K562 (cell line): ENCODE results near the gene NUDT22. TPM values are rescaled to one million over a fixed set of nuclear protein-coding genes. Genes with fewer than 3 reads are reported as not detected.

Source experiments
- ASH1L ChIP-seq: fragments of 450-650 bp; IDR thresholded peaks from 2 replicates; pipeline ENCODE4 v1.6.1; 2018; ENCODE audit warnings: borderline replicate concordance, mild to moderate bottlenecking, low read depth; ENCODE audit not compliant: partially characterized antibody
- CCAR2 ChIP-seq: fragments of 200-400 bp; formaldehyde crosslinking; IDR thresholded peaks from 2 replicates; pipeline ENCODE4 v1.6.1; 2017; ENCODE audit warnings: mild to moderate bottlenecking, low read depth, low read length
- CCNT2 ChIP-seq: IDR thresholded peaks from 2 replicates; pipeline ENCODE4 v1.6.1; 2011; ENCODE audit warnings: borderline replicate concordance, low read depth, mild to moderate bottlenecking, moderate library complexity, mixed read lengths, low read length; ENCODE audit not compliant: insufficient read length; ENCODE audit errors: extremely low read depth
- CREB1 ChIP-seq, 2 experiments: sonication (generic) in 1 of 2; formaldehyde crosslinking in 1 of 2; IDR thresholded peaks; 2 replicates each; pipeline versions ENCODE4 v1.6.1 to v1.8.0; 2012 to 2022; ENCODE audit warnings: inconsistent platforms in 1 of 2, mild to moderate bottlenecking in 1 of 2, missing genetic modification reagents in 1 of 2, moderate library complexity in 1 of 2
- DDX20 ChIP-seq: fragments of 450-650 bp; IDR thresholded peaks from 2 replicates; pipeline ENCODE4 v1.6.1; 2016; ENCODE audit warnings: missing genetic modification characterization, low read depth, mild to moderate bottlenecking, missing compliant biosample characterization, moderate library complexity
- DNMT1 ChIP-seq: fragments of 450-650 bp; IDR thresholded peaks from 2 replicates; pipeline ENCODE4 v1.6.1; 2016; ENCODE audit warnings: antibody characterized with exemption, mild to moderate bottlenecking
- GABPB2 ChIP-seq: fragments of 250-450 bp; sonication (Bioruptor Pico); conservative IDR thresholded peaks from 2 replicates; pipeline ENCODE4 v1.5.1; 2021; ENCODE audit warnings: mild to moderate bottlenecking
- GATA2 ChIP-seq: sonication (generic); formaldehyde crosslinking; IDR thresholded peaks from 2 replicates; pipeline ENCODE4 v1.4.0; 2020; ENCODE audit warnings: mild to moderate bottlenecking, missing genetic modification reagents
- LCOR ChIP-seq: sonication (generic); formaldehyde crosslinking; IDR thresholded peaks from 2 replicates; pipeline ENCODE4 v1.8.0; 2022; ENCODE audit warnings: mild to moderate bottlenecking, missing genetic modification reagents
- MCM7 ChIP-seq, 2 experiments: fragments of 450-650 bp; IDR thresholded peaks; 2 replicates each; pipeline ENCODE4 v1.6.1; 2016 to 2018
- MED1 ChIP-seq: sonication (generic); formaldehyde crosslinking; IDR thresholded peaks from 2 replicates; pipeline ENCODE4 v1.8.1; 2023; ENCODE audit warnings: missing genetic modification reagents, borderline replicate concordance
- MEF2A ChIP-seq: IDR thresholded peaks from 2 replicates; pipeline ENCODE4 v1.6.1; 2011; ENCODE audit warnings: low read depth, mild to moderate bottlenecking, low read length, moderate library complexity; ENCODE audit not compliant: control insufficient read depth
- POLR2AphosphoS5 ChIP-seq: IDR thresholded peaks from 2 replicates; pipeline ENCODE4 v1.6.1; 2011; ENCODE audit warnings: mild to moderate bottlenecking, low read depth, low read length, moderate library complexity; ENCODE audit not compliant: control insufficient read depth, insufficient read depth
- POLR2G ChIP-seq: fragments of 200-400 bp; formaldehyde crosslinking; IDR thresholded peaks from 2 replicates; pipeline ENCODE4 v1.6.1; 2017; ENCODE audit warnings: low read depth, mild to moderate bottlenecking, antibody characterized with exemption, low read length, moderate library complexity
- RBM17 ChIP-seq: fragments of 200-400 bp; formaldehyde crosslinking; IDR thresholded peaks from 2 replicates; pipeline ENCODE4 v1.6.1; 2017; ENCODE audit warnings: low read depth, mild to moderate bottlenecking, low read length, borderline replicate concordance
- RNF2 ChIP-seq: sonication (generic); IDR thresholded peaks from 2 replicates; pipeline ENCODE4 v1.6.1; 2016
- SAFB ChIP-seq: fragments of 200-400 bp; formaldehyde crosslinking; IDR thresholded peaks from 2 replicates; pipeline ENCODE4 v1.6.1; 2017; ENCODE audit warnings: low read depth, low read length, borderline replicate concordance
- TAF9B ChIP-seq: fragments of 450-650 bp; IDR thresholded peaks from 2 replicates; pipeline ENCODE4 v1.6.1; 2018; ENCODE audit warnings: mild to moderate bottlenecking; ENCODE audit not compliant: partially characterized antibody
- ZFP1 ChIP-seq: fragments of 450-650 bp; formaldehyde crosslinking; IDR thresholded peaks from 2 replicates; pipeline ENCODE4 v1.4.0; 2020; ENCODE audit warnings: mild to moderate bottlenecking, mixed read lengths
- ZNF174 ChIP-seq: fragments of 250-450 bp; sonication (Bioruptor Pico); IDR thresholded peaks from 2 replicates; pipeline ENCODE4 v1.4.0; 2020; ENCODE audit warnings: mild to moderate bottlenecking
- ZNF785 ChIP-seq: fragments of 250-450 bp; sonication (Bioruptor Pico); IDR thresholded peaks from 2 replicates; pipeline ENCODE4 v1.4.0; 2020; ENCODE audit warnings: mild to moderate bottlenecking
- ZSCAN32 ChIP-seq: fragments of 450-650 bp; formaldehyde crosslinking; IDR thresholded peaks from 2 replicates; pipeline ENCODE4 v1.4.0; 2020; ENCODE audit warnings: mild to moderate bottlenecking, moderate library complexity
- polyA plus RNA-seq, 8 experiments: library from polyadenylated mRNA; depleted of rRNA in 4 of 8; stranded (reverse) in 5 of 8; unstranded in 3 of 8; fragments of >200 nt; fragmentation: Nextera tagmentation in 2 of 8; fragmentation: Illumina TruSeq in 1 of 8; extraction: Ambion mirVana in 2 of 8; extraction: Trizol in 1 of 8; gene quantifications; 2 replicates each; pipeline versions ENCODE4 v1.2.1 to v1.2.3, GENCODE V29; 2011 to 2014; ENCODE audit warnings: inconsistent platforms in 1 of 8, missing spikeins in 1 of 8
- total RNA-seq, 7 experiments: library from RNA; depleted of rRNA in 6 of 7; stranded (reverse); fragments of >200 nt in 6 of 7; fragmentation: Illumina TruSeq in 2 of 7; extraction: Trizol in 2 of 7; gene quantifications; 2 replicates each; pipeline versions ENCODE4 v1.2.1 to v1.2.3, GENCODE V29; 2011 to 2021; ENCODE audit warnings: low replicate concordance in 1 of 7
- TF ChIP-seq, protein P1 (sequence below), 3 experiments: IDR thresholded peaks in 2 of 3; conservative IDR thresholded peaks in 1 of 3; 2 replicates each; pipeline ENCODE4 v1.5.1; 2011 to 2012; ENCODE audit warnings: low read length in 3 of 3, mild to moderate bottlenecking in 3 of 3, control low read depth in 2 of 3, improper control_type of control experiment in 1 of 3, inconsistent platforms in 1 of 3, low read depth in 1 of 3, mixed read lengths in 1 of 3, moderate library complexity in 1 of 3; ENCODE audit not compliant: insufficient read depth in 2 of 3
- TF ChIP-seq, protein P2 (sequence below): fragments of 450-650 bp; formaldehyde crosslinking; conservative IDR thresholded peaks from 2 replicates; pipeline ENCODE4 v1.4.0; 2022; ENCODE audit warnings: mild to moderate bottlenecking, missing genetic modification characterization
- TF ChIP-seq, protein P3 (sequence below), 2 experiments: fragments of 450-650 bp; IDR thresholded peaks; 2 replicates each; pipeline ENCODE4 v1.6.1; 2016

Gene NUDT22
- total and polyA plus RNA-seq, 9 of the 15 experiments (the other 6 are each of a cell fraction or from before 2014, with no cell fraction given): 6.3 to 92.6 (median 37.4) TPM

DNA sequence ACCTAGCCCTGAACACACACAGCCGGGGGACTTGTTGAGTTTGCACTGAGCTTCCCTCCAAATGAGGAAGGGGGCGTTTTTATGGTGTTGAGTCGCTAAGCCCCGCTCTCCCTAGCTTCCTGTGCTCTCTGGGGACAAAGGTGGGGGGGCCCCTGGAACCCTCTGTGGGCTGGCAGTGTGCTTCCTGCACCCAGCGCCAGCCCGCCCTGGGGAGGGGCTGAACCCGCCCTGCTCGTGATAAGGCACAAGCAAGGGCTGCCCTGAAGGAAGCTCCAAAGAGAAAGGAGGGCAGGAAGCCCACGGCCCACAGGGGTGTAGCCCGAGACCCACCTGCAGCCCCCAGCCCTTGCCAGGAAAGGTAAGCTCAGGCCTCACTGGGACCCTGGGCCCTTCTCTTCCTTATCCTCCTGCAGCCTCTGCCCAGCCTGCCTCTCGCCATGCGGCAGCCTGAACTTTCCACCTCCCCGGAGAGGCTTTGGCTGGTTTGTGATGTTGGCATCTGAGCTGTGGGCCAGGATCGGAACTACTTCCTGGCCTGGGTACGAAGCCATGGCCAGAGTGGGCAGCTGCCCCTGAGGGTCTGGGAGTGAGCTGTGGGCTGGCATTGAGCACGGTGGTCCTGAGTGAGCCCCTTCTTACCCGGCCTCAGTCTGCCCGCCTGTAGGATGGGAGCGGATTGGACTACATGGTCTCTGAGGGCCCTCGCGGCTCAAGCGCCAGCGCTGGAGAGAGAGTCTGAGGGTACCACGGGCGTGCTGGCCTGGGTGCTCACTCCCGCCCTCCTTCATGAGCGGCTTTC lies 19.4 kb upstream of the NUDT22 start, which contains the start of gene FERMT3 (continued):
- TF ChIP-seq CCAR2 (no peak), ZNF174 (no peak), POLR2G (peak; percentile 82), SAFB (no peak), ZNF785 (CRISPR knock-in tag) (no peak), CREB1 (IDR thresholded peaks at IDR 0.05) (no peak), CREB1 (CRISPR knock-in tag; IDR thresholded peaks at IDR 0.05) (no peak), GABPB2 (no peak), RNF2 (peak; percentile 65; the same call in 1 of the 2 replicates), MCM7 (IDR thresholded peaks at IDR 0.05) (no peak), GATA2 (CRISPR knock-in tag) (no peak), MEF2A (no peak), CCNT2 (peak; percentile 18), TAF9B (peak; percentile 39), DNMT1 (no peak), ASH1L (no peak), POLR2AphosphoS5 (peak; percentile 50; the same call in 1 of the 2 replicates), DDX20 (tag) (no peak), ZSCAN32 (CRISPR knock-in tag) (0 out of 2 replicates have a peak, but pooled peaks have one; percentile 8), RBM17 (no peak), MED1 (CRISPR knock-in tag) (no peak), LCOR (CRISPR knock-in tag) (no peak), ZFP1 (CRISPR knock-in tag) (no peak)
- TF ChIP-seq, protein P1, sequence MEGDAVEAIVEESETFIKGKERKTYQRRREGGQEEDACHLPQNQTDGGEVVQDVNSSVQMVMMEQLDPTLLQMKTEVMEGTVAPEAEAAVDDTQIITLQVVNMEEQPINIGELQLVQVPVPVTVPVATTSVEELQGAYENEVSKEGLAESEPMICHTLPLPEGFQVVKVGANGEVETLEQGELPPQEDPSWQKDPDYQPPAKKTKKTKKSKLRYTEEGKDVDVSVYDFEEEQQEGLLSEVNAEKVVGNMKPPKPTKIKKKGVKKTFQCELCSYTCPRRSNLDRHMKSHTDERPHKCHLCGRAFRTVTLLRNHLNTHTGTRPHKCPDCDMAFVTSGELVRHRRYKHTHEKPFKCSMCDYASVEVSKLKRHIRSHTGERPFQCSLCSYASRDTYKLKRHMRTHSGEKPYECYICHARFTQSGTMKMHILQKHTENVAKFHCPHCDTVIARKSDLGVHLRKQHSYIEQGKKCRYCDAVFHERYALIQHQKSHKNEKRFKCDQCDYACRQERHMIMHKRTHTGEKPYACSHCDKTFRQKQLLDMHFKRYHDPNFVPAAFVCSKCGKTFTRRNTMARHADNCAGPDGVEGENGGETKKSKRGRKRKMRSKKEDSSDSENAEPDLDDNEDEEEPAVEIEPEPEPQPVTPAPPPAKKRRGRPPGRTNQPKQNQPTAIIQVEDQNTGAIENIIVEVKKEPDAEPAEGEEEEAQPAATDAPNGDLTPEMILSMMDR (IDR thresholded peaks at IDR 0.05 in 2 of 3, conservative IDR thresholded peaks at IDR 0.05 in 1 of 3; ENCODE audit: insufficient read depth in 2 of 3, low read depth in 1 of 3, low read length in 3 of 3): no peak
- TF ChIP-seq, protein P2, sequence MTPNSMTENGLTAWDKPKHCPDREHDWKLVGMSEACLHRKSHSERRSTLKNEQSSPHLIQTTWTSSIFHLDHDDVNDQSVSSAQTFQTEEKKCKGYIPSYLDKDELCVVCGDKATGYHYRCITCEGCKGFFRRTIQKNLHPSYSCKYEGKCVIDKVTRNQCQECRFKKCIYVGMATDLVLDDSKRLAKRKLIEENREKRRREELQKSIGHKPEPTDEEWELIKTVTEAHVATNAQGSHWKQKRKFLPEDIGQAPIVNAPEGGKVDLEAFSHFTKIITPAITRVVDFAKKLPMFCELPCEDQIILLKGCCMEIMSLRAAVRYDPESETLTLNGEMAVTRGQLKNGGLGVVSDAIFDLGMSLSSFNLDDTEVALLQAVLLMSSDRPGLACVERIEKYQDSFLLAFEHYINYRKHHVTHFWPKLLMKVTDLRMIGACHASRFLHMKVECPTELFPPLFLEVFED (CRISPR knock-in tag): peak; percentile 29; the same call in 1 of the 2 replicates
- TF ChIP-seq, protein P3, sequence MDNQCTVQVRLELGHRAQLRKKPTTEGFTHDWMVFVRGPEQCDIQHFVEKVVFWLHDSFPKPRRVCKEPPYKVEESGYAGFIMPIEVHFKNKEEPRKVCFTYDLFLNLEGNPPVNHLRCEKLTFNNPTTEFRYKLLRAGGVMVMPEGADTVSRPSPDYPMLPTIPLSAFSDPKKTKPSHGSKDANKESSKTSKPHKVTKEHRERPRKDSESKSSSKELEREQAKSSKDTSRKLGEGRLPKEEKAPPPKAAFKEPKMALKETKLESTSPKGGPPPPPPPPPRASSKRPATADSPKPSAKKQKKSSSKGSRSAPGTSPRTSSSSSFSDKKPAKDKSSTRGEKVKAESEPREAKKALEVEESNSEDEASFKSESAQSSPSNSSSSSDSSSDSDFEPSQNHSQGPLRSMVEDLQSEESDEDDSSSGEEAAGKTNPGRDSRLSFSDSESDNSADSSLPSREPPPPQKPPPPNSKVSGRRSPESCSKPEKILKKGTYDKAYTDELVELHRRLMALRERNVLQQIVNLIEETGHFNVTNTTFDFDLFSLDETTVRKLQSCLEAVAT (IDR thresholded peaks at IDR 0.05): no peak
